Uterus (tissue), 4 donors: Measurements from ENCODE around the gene TYSND1. TPM values are rescaled to one million over a fixed set of nuclear protein-coding genes. Genes with fewer than 3 reads are reported as not detected.

Experiments
- DNase-seq, 2 donors: peaks; one replicate each; pipeline ENCODE4 v3.0.0-alpha.2; 2019 to 2020
- H3K27ac ChIP-seq, 2 donors: fragments of 200-600 bp; sonication (generic); 1 replicate in 1 of 2; 2 replicates in 1 of 2; pipeline ENCODE4 v1.5.1; 2016 to 2018
- H3K27me3 ChIP-seq, 2 donors: fragments of 200-600 bp; sonication (generic); one replicate each; pipeline ENCODE4 v1.5.1; 2018 to 2019; ENCODE audit warnings: control low read depth in 1 of 2
- H3K36me3 ChIP-seq, 2 donors: fragments of 200-600 bp; sonication (generic); one replicate each; pipeline ENCODE4 v1.5.1; 2019; ENCODE audit warnings: control low read depth in 1 of 2
- H3K4me1 ChIP-seq, 2 donors: fragments of 200-600 bp; sonication (generic); one replicate each; pipeline ENCODE4 v1.5.1; 2018 to 2019; ENCODE audit warnings: control low read depth in 1 of 2
- H3K4me3 ChIP-seq, 2 donors: fragments of 200-600 bp; sonication (generic); 1 replicate in 1 of 2; 2 replicates in 1 of 2; pipeline ENCODE4 v1.5.1; 2018 to 2019; ENCODE audit warnings: mild to moderate bottlenecking in 1 of 2
- H3K9me3 ChIP-seq, 2 donors: fragments of 200-600 bp; sonication (generic); one replicate each; pipeline ENCODE4 v1.5.1; 2019; ENCODE audit warnings: control low read depth in 1 of 2
- CTCF ChIP-seq, 4 experiments: fragments of 200-600 bp in 2 of 4; fragments of 450-650 bp in 2 of 4; sonication (generic) in 2 of 4; IDR thresholded peaks; one replicate each; pipeline ENCODE4 v1.5.1; 2016 to 2019; ENCODE audit warnings: antibody characterized with exemption in 4 of 4, mild to moderate bottlenecking in 2 of 4, moderate library complexity in 1 of 4
- POLR2A ChIP-seq, 2 donors: fragments of 450-650 bp; IDR thresholded peaks; one replicate each; pipeline ENCODE4 v1.6.1; 2016; ENCODE audit warnings: antibody characterized with exemption in 2 of 2, mild to moderate bottlenecking in 1 of 2, moderate library complexity in 1 of 2
- intact Hi-C: fragments of 100-400 bp; cut with DNase I; formaldehyde crosslinking; loops from one replicate; pipeline ENCODE4 v1.15.1; 2023; ENCODE audit warnings: low total_unique reads
- total RNA-seq, 4 donors: library from RNA; depleted of rRNA in 3 of 4; stranded (reverse); fragments of >200 nt in 3 of 4; gene quantifications; one replicate each; pipeline versions ENCODE4 v1.1.0 to v1.2.4, GENCODE V29; 2014 to 2023
- donor health status: DM: yes; HTN: yes; CAD: no.

TYSND1 gene
- total RNA-seq, 4 donors from 2014 or later = 5.4 to 15.9 (median 12.7) TPM

- Histone ChIP-seq H3K9me3 (no peaks in the 10 kb centered on the region), H3K4me3 (no peak overlapping the region), H3K4me1 (no peaks in the 10 kb centered on the region), H3K27me3 (no peaks in the 10 kb centered on the region), H3K36me3 (no peaks in the 10 kb centered on the region), H3K27ac (no peak overlapping the region)
- intact Hi-C loops = no loop called here
- TF ChIP-seq CTCF (IDR thresholded peaks at IDR 0.05) (no peak), POLR2A (IDR thresholded peaks at IDR 0.05) (no peak)
- DNase-seq = no peak
Measured at GRCh38 chr10:70122742-70123141, 23.8 kb downstream of the TYSND1 start.

DNA sequence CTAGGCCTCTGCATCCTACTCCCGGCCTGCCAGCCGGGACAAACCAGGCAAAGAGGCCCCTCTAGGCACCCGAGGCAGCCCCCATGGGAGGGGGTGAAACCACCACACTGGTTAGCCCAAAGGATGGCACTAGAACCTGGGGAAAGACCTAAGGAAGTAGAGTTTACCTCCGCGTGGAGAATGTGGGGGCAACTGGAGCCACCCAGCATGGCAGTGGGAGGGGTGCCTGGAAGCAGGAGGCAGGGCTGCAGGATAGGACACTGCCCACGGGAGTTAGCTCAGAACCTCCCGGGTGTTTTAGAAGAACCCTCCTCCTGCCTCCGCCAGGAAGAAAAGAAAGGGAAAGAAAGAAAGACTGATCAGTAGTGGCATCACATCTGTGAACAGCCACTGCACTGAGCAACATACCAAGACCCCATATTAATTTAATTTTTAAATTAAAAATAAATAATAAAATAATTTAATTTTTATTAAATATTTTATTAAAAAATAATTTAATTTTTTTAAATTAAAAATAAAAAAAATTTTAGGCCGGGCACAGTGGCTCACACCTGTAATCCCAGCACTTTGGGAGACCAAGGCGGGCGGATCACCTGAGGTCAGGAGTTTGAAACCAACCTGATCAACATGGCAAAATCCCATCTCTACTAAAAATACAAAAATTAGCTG, 25.1 kb downstream of the TYSND1 start:
- no peak overlapping the region for H3K27ac ChIP-seq
- no peak for DNase-seq
- H3K4me1 ChIP-seq = no peaks in the 10 kb centered on the region
- H3K36me3 ChIP-seq = no peaks in the 10 kb centered on the region
- no peaks in the 10 kb centered on the region for H3K9me3 ChIP-seq
- no peak overlapping the region for H3K4me3 ChIP-seq
- TF ChIP-seq POLR2A (IDR thresholded peaks at IDR 0.05) = no peak
- TF ChIP-seq CTCF (IDR thresholded peaks at IDR 0.05) = no peak
- intact Hi-C loops = no loop called here
- no peaks in the 10 kb centered on the region for H3K27me3 ChIP-seq

DNA sequence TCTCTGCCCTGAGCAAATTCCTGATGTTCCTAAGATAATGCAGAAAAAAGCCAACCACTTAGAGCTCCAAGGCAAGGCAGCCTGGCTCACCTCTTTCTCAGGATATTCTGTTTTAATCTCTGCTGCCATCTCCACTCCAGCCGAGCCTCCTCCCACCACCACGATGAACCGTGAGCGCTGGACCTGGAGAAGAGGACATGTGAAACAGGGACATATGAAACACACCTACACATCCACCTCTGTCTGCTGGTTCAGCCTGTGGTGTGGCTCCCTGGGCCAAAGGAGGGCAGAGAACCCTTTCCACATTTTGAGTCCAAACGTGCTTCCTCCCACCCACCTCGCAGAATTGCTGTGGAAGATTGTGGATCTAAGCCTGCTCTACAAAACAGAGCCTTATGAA, 26.1 kb downstream of the TYSND1 start:
- H3K4me3 ChIP-seq = no peak overlapping the region
- no peaks in the 10 kb centered on the region for H3K27me3 ChIP-seq
- no peaks in the 10 kb centered on the region for H3K4me1 ChIP-seq
- no peak overlapping the region for H3K27ac ChIP-seq
- H3K9me3 ChIP-seq = no peaks in the 10 kb centered on the region
- no peaks in the 10 kb centered on the region for H3K36me3 ChIP-seq
- intact Hi-C loops = no loop called here
- DNase-seq = no peak
- TF ChIP-seq POLR2A (IDR thresholded peaks at IDR 0.05) = no peak
- TF ChIP-seq CTCF (IDR thresholded peaks at IDR 0.05) = no peak

DNA sequence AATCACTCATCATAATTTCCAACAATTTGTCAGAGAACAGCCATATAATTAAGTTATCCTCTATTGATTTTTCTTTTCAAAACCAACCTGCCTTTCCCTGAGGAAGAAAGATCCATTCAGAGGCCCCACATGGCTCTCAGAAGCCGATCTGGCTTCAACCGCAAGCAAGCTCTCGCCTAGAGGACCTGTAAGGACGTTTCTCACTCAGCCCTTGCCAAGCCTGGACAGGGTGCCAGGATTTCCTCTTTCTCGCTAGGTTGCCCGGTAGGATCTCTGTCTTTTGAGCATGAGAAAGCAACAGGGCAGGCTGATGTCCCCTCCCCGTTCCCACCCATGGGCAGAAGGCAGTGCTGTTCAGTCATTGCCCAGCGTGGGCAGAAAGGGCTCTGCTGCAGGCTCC, 26.9 kb downstream of the TYSND1 start:
- H3K36me3 ChIP-seq = no peaks in the 10 kb centered on the region
- intact Hi-C loops = no loop called here
- H3K9me3 ChIP-seq = no peaks in the 10 kb centered on the region

DNA sequence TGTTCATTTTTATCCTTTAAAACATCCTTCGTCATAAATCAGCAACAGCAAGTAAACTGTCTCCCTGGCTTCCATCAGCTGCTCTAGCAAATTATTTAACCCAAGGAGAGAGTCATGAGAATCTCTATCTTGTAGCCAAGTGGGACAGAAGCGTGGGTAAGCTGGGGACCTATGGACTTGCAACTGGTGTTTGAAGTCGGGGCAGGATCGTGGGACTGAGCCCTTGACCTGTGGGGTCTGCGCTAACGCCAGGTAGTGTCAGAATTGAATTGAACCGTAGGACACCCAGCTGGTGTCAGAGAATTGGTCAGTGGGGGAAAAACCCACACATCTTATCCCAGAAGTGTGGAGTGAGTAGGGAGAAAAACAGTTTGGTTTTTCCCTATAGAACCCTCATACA, 27.3 kb downstream of the TYSND1 start:
- intact Hi-C loops = no loop called here
- Histone ChIP-seq H3K4me1 (no peaks in the 10 kb centered on the region), H3K4me3 (no peak overlapping the region), H3K27ac (no peak overlapping the region), H3K27me3 (no peaks in the 10 kb centered on the region), H3K36me3 (no peaks in the 10 kb centered on the region), H3K9me3 (no peaks in the 10 kb centered on the region)
- DNase-seq = no peak
- TF ChIP-seq POLR2A (IDR thresholded peaks at IDR 0.05) = no peak
- no peak for TF ChIP-seq CTCF (IDR thresholded peaks at IDR 0.05)

More for the DNA sequence above, 26.9 kb downstream of the TYSND1 start:
- DNase-seq = no peak
- no peak for TF ChIP-seq POLR2A (IDR thresholded peaks at IDR 0.05)
- TF ChIP-seq CTCF (IDR thresholded peaks at IDR 0.05) = no peak
- H3K4me1 ChIP-seq = no peaks in the 10 kb centered on the region
- no peak overlapping the region for H3K27ac ChIP-seq
- no peak overlapping the region for H3K4me3 ChIP-seq
- H3K27me3 ChIP-seq = no peaks in the 10 kb centered on the region
